ENCODE results near the gene MYL10. TPM values are rescaled to one million over a fixed set of nuclear protein-coding genes. Genes with fewer than 3 reads are reported as not detected.
A peak's percentile ranks its signal among the peaks of the same experiment; 100 is the strongest.

The MYL10 gene
- total RNA-seq, 1 donor from 2014 or later, result not detected

DNA sequence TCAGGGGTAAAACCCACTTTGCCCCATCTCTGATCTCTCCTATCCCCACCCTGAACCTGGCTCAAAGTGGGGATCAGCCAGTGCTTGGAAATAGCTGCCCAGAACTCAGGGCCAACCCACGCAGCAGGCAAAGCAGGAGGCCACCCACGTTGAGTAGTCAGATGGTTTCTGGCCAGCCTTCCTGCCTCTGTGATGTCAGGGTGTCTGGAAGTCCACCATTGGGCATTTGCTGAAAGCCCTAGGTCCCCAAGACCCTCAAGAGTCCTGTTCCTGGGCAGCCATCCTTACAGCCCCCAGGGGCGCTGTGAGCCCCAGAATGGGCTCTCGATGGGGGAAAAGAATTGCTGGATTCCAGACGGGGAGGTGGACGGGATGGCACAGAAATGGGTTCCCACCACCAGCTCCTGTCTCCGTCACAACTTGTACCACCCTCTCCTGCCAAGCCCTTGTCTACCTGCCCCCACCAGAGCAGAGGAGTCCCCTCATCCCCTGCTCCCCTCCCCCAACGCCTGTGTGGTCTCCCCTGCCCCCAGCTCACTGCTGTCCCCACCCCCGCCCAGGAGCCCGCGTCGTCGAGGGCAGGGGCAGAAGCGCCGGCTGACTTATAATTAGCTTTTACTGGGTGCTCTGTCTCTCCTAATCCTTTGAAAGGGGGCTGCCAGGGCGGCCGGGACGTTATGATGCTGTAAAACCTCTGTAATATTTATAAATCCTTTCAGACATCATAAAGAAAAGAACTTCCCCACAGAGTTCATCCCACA is 3.9 kb downstream of the MYL10 start:
- Mint-ChIP-seq H3K9me3 (no peaks in the 10 kb centered on the region), H3K36me3 (ENCODE audit: low read depth) (no peaks in the 10 kb centered on the region), H3K27me3 (ENCODE audit: low read depth) (peaks cover 31% of the 10 kb centered on the region), H3K27ac (ENCODE audit: unreplicated experiment) (no peak overlapping the region), H3K4me3 (no peak overlapping the region), H3K4me1 (peaks cover 21% of the 10 kb centered on the region)
- no peak for DNase-seq (ENCODE audit: low read depth, low spot score)
- TF ChIP-seq, protein P1, sequence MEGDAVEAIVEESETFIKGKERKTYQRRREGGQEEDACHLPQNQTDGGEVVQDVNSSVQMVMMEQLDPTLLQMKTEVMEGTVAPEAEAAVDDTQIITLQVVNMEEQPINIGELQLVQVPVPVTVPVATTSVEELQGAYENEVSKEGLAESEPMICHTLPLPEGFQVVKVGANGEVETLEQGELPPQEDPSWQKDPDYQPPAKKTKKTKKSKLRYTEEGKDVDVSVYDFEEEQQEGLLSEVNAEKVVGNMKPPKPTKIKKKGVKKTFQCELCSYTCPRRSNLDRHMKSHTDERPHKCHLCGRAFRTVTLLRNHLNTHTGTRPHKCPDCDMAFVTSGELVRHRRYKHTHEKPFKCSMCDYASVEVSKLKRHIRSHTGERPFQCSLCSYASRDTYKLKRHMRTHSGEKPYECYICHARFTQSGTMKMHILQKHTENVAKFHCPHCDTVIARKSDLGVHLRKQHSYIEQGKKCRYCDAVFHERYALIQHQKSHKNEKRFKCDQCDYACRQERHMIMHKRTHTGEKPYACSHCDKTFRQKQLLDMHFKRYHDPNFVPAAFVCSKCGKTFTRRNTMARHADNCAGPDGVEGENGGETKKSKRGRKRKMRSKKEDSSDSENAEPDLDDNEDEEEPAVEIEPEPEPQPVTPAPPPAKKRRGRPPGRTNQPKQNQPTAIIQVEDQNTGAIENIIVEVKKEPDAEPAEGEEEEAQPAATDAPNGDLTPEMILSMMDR (conservative IDR thresholded peaks at IDR 0.05), result no peak

DNA sequence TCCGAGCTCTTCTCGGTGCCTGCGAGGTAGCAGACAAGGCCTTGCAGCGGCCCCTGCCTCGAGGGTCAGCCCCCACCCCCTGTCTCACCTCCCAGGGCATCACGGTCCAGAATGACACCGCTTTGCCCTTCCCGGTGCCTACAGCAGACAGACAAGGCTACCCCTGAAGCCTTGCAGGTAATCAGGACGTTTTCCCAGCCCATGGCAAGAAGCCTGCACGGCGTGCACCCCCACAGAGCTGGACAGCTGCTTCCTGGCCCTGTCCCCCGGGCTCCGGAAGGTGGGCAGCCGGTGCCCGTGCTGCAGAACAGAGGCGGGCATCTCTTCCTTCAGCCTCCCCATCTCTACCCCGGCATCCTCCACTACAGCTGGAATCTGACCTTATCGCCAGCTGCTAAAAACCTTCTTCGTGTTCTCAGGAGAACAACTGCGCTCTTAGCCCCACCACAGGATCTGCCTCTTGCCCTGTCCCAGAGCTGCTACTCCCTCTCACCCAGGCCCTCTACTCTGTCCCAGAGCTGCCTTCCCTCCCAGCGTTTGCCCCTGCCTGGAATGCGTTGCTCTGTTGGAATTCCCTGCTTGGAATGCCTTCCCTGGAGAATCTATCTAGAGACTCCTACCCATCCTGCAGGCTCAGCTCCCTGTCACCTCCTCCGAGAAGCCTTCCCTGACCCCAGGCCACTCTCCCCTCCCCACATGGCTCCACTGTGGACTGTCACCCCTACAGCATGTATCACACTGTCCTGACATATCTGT is 4.7 kb downstream of the MYL10 start:
- Mint-ChIP-seq H3K4me3 (no peak overlapping the region), H3K27ac (ENCODE audit: unreplicated experiment) (no peak overlapping the region), H3K27me3 (ENCODE audit: low read depth) (peaks cover 31% of the 10 kb centered on the region), H3K4me1 (peaks cover 20% of the 10 kb centered on the region), H3K9me3 (no peaks in the 10 kb centered on the region), H3K36me3 (ENCODE audit: low read depth) (no peaks in the 10 kb centered on the region)
- TF ChIP-seq, protein P1 (conservative IDR thresholded peaks at IDR 0.05), result no peak
- DNase-seq (ENCODE audit: low read depth, low spot score), result no peak

DNA sequence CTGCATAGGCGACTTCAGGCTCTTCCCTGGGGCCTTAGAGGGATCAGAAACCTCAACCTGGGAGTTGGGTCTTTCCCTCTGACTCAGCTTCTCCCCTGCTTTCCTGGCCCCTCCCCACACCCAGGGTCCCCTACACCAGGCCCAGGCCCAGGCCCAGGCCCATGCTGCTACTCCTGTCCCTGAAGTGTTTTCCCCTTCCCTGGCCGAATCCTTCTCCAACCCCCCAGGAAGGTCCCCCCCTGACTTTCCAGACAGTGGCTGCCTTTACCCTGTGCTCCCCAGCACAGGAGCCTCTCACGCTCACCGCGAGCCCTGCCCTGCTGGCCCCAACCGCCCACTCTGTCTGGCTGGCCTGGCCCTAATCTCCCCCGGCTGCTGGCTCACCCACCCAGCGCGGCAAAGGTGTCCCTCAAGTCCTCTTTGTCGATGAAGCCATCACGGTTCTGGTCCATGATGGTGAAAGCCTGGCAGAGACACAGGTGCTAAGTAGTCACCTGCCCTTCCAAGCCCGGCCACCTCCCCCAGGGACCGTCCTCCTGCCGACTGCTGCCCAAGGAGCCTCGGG is 6.4 kb downstream of the MYL10 start:
- H3K27ac Mint-ChIP-seq (ENCODE audit: unreplicated experiment), result no peak overlapping the region

DNA sequence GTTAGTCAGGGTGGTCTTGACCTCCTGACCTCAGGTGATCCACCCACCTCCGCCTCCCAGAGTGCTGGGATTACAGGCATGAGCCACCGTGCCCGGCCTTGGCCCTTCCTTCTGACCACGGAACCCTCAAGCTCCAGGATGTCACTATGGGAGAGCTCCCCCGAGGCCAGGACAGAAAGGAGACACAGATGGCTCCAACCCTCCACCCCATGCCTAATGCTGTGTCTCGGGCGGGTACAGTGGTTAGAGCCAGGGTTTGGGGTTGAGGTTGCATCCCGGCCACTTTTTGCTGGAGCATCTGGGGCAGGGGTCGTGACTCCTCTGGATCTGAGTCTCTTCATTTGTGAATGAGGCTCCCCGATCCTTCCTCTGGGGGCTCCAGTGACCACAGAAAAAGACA is 8.1 kb downstream of the MYL10 start:
- peaks cover 28% of the 10 kb centered on the region for H3K27me3 Mint-ChIP-seq (ENCODE audit: low read depth)
- H3K27ac Mint-ChIP-seq (ENCODE audit: unreplicated experiment), result peak overlapping the region; percentile 93
- no peaks in the 10 kb centered on the region for H3K36me3 Mint-ChIP-seq (ENCODE audit: low read depth)

More for the DNA sequence above, 6.4 kb downstream of the MYL10 start:
- Mint-ChIP-seq H3K4me3 (no peak overlapping the region), H3K36me3 (ENCODE audit: low read depth) (no peaks in the 10 kb centered on the region), H3K27me3 (ENCODE audit: low read depth) (peaks cover 31% of the 10 kb centered on the region), H3K9me3 (no peaks in the 10 kb centered on the region), H3K4me1 (peaks cover 16% of the 10 kb centered on the region)
- DNase-seq (ENCODE audit: low read depth, low spot score), result no peak
- TF ChIP-seq, protein P1 (conservative IDR thresholded peaks at IDR 0.05), result no peak

DNA sequence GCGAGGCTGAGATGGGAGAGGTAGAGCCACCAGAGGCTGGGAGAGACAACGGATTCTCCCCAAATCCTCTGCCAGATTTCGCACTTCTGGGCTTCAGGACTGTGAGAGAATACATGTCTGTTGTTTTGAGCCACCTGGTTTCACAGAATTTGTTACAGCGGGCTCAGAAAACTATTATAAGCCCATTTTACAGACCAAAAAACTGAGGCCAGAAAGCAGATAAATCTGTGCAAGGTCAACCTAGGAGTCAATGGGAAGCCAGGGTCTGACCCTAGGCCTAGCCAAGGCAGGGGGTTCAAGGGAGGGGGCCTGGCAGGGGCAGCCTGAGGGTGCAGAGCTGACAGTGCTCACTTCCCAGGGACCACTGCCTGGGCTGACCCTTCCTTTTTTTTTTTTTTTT is 8.7 kb downstream of the MYL10 start:
- TF ChIP-seq, protein P1 (conservative IDR thresholded peaks at IDR 0.05), result no peak
- H3K27me3 Mint-ChIP-seq (ENCODE audit: low read depth), result peaks cover 24% of the 10 kb centered on the region
- H3K27ac Mint-ChIP-seq (ENCODE audit: unreplicated experiment), result no peak overlapping the region
- DNase-seq (ENCODE audit: low read depth, low spot score), result no peak
- H3K4me3 Mint-ChIP-seq, result no peak overlapping the region
- no peaks in the 10 kb centered on the region for H3K36me3 Mint-ChIP-seq (ENCODE audit: low read depth)
- peaks cover 9% of the 10 kb centered on the region for H3K4me1 Mint-ChIP-seq
- H3K9me3 Mint-ChIP-seq, result no peaks in the 10 kb centered on the region

More for the DNA sequence above, 8.1 kb downstream of the MYL10 start:
- Mint-ChIP-seq H3K9me3 (no peaks in the 10 kb centered on the region), H3K4me1 (peaks cover 13% of the 10 kb centered on the region), H3K4me3 (no peak overlapping the region)
- no peak for DNase-seq (ENCODE audit: low read depth, low spot score)
- TF ChIP-seq, protein P1 (conservative IDR thresholded peaks at IDR 0.05), result no peak

Measured in neural crest cell (in vitro differentiated cells).